ENCODE data around the gene TMEM52B. TPM values are rescaled to one million over a fixed set of nuclear protein-coding genes. Genes with fewer than 3 reads are reported as not detected.

Gene TMEM52B
- total RNA-seq, 1 experiment from 2014 or later, result not detected

DNA sequence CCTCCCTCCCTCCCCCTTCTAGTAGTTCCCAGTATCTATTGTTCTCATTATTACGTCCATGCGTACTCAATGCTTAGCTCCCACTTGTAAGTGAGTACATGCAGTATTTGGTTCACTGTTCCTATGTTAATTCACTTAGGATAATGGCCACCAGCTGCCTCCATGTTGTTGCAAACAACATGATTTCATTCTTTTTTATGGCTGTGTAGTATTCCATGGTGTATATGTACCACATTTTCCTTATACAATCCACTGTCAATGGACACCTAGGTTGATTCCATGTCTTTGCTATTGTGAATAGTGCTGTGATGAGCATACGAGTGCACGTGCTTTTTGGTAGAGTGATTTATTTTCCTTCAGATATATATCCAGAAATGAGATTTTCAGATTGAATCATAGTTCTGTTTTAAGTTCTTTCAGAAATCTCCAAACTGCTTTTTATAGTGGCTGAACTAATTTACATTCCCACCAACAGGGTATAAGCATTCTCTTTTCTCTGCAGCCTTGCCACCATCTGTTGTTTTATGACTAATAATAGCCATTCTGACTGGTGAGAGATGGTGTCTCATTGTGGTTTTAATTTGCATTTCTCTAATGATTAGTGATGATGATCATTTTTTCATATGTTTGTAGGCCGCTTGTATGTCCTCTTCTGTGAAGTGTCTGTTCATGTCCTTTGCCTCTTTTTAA is 31.0 kb upstream of the TMEM52B start:
- Histone ChIP-seq H3K36me3 (ENCODE audit: control insufficient read depth, insufficient read depth, low read length) (no peaks in the 10 kb centered on the region), H3K9me3 (ENCODE audit: control insufficient read depth, insufficient read depth, low read depth, low read length) (no peaks in the 10 kb centered on the region), H3K4me1 (ENCODE audit: control insufficient read depth, insufficient read depth, low read length) (no peaks in the 10 kb centered on the region; the same call in none of the 2 replicates), H3K4me3 (ENCODE audit: low read depth in 2 of 2, low read length in 2 of 2) (no peak overlapping the region), H3K27me3 (ENCODE audit: control insufficient read depth, insufficient read depth, low read length) (no peaks in the 10 kb centered on the region), H3K27ac (ENCODE audit: low read length) (no peak overlapping the region)
- DNase-seq (ENCODE audit: low read depth, low spot score) (no peak), ATAC-seq (no peak)
- CTCF ChIA-PET, result interaction anchor here (0.6 kb wide), 1 partner anchor 35 kb away, joined by 3 read pairs; no protein-coding TSS in a partner anchor
- TF ChIP-seq POLR2AphosphoS5 (IDR thresholded peaks at IDR 0.05; ENCODE audit: low read depth, low read length), result no peak
- no peak for TF ChIP-seq SIN3A (IDR thresholded peaks at IDR 0.05; ENCODE audit: borderline replicate concordance, insufficient read depth, low read depth, low read length)
- BruUV-seq (replicated peaks), result no TSS peak
- intact Hi-C loops (cut with micrococcal nuclease; ENCODE audit: unreplicated experiment) (no loop called here), in situ Hi-C loops (cut with HindIII; ENCODE audit: low pct_unique_long_range_greater_than_20kb, low sequenced_read_pairs) (no loop called here)
- POLR2A ChIA-PET, result no interaction called here

DNA sequence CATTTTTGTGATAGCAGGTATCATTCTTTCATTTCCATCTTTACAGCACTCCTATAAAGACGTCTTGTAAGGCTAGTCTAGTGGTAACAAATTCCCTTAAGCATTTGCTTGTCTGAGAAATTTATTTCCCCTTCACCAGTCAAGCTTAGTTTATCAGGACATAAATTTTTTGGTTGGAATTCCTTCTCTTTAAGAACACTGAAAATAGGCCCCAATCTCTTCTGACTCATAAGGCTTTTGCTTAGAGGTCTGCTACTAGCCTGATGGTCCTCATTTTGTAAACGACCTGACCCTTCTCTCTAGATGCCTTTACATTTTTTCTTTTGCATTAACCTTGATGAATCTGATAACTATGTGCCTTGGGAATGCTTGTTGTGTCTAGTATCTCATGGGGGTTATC is 27.2 kb upstream of the TMEM52B start:
- no peak overlapping the region for H3K4me3 ChIP-seq (ENCODE audit: low read depth in 2 of 2, low read length in 2 of 2)
- TF ChIP-seq TCF7L2 (IDR thresholded peaks at IDR 0.05; ENCODE audit: low read depth, low read length) (no peak), POLR2AphosphoS5 (IDR thresholded peaks at IDR 0.05; ENCODE audit: low read depth, low read length) (no peak), REST (IDR thresholded peaks at IDR 0.05; ENCODE audit: insufficient read depth in 1 of 2, low read depth in 2 of 2, low read length in 1 of 2) (no peak), SIN3A (IDR thresholded peaks at IDR 0.05; ENCODE audit: borderline replicate concordance, insufficient read depth, low read depth, low read length) (no peak)
- TF ChIP-seq, protein P1, sequence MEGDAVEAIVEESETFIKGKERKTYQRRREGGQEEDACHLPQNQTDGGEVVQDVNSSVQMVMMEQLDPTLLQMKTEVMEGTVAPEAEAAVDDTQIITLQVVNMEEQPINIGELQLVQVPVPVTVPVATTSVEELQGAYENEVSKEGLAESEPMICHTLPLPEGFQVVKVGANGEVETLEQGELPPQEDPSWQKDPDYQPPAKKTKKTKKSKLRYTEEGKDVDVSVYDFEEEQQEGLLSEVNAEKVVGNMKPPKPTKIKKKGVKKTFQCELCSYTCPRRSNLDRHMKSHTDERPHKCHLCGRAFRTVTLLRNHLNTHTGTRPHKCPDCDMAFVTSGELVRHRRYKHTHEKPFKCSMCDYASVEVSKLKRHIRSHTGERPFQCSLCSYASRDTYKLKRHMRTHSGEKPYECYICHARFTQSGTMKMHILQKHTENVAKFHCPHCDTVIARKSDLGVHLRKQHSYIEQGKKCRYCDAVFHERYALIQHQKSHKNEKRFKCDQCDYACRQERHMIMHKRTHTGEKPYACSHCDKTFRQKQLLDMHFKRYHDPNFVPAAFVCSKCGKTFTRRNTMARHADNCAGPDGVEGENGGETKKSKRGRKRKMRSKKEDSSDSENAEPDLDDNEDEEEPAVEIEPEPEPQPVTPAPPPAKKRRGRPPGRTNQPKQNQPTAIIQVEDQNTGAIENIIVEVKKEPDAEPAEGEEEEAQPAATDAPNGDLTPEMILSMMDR (IDR thresholded peaks at IDR 0.05), result no peak
- ChIA-PET CTCF (interaction anchor here (0.6 to 2.2 kb wide), 3 partner anchors 25 to 396 kb away, joined by 3 to 7 read pairs (median 3); no protein-coding TSS in a partner anchor), POLR2A (interaction anchor here (0.6 kb wide), 1 partner anchor 61 kb away, joined by 3 read pairs; no protein-coding TSS in a partner anchor)
- H3K27me3 ChIP-seq (ENCODE audit: control insufficient read depth, insufficient read depth, low read length), result no peaks in the 10 kb centered on the region
- BruUV-seq (replicated peaks), result no TSS peak
- no peak for DNase-seq (ENCODE audit: low read depth, low spot score)
- intact Hi-C loops (cut with micrococcal nuclease; ENCODE audit: unreplicated experiment) (no loop called here), in situ Hi-C loops (cut with HindIII; ENCODE audit: low pct_unique_long_range_greater_than_20kb, low sequenced_read_pairs) (no loop called here)
- no peak overlapping the region for H3K27ac ChIP-seq (ENCODE audit: low read length)
- peaks cover 5% of the 10 kb centered on the region; the same call in 1 of the 2 replicates for H3K4me1 ChIP-seq (ENCODE audit: control insufficient read depth, insufficient read depth, low read length)
- no peaks in the 10 kb centered on the region for H3K9me3 ChIP-seq (ENCODE audit: control insufficient read depth, insufficient read depth, low read depth, low read length)
- no peak for ATAC-seq
- no peaks in the 10 kb centered on the region for H3K36me3 ChIP-seq (ENCODE audit: control insufficient read depth, insufficient read depth, low read length)
